Activated CD4-positive, CD25-positive, alpha-beta regulatory T cell treated with anti-CD3 and anti-CD28 coated beads, Interleukin-2, amount 50 U/mL, for 16 hours (primary cell): ENCODE measurements around the gene UBE2M.
A peak's percentile ranks its signal among the peaks of the same experiment; 100 is the strongest.

Experiments used
- DNase-seq: peaks from one replicate; pipeline ENCODE4 v3.0.0-alpha.2; 2020; ENCODE audit warnings: low read depth, low spot score

The UBE2M gene

GRCh38 chr19:58570770-58571574 is 12.6 kb upstream of the UBE2M start:
- no peak for DNase-seq

- DNase-seq: no peak
These were observed 11.7 kb upstream of the UBE2M start for GRCh38 chr19:58569943-58570670.

GRCh38 chr19:58569191-58569942 is 11.0 kb upstream of the UBE2M start:
- no peak for DNase-seq

- no peak for DNase-seq
These were observed 10.2 kb upstream of the UBE2M start for GRCh38 chr19:58568453-58569130.

- no peak for DNase-seq
These were observed 8.6 kb upstream of the UBE2M start for GRCh38 chr19:58566989-58567388.

GRCh38 chr19:58563823-58564222 is 5.4 kb upstream of the UBE2M start:
- DNase-seq: no peak

GRCh38 chr19:58563034-58563573 is 4.7 kb upstream of the UBE2M start:
- DNase-seq: no peak

GRCh38 chr19:58562122-58563033 is 4.0 kb upstream of the UBE2M start:
- DNase-seq: no peak

- DNase-seq: no peak
These were observed 3.1 kb upstream of the UBE2M start for GRCh38 chr19:58561373-58562121.

- DNase-seq: no peak
These were observed 2.5 kb upstream of the UBE2M start for GRCh38 chr19:58560921-58561320.

- no peak for DNase-seq
These were observed 1.8 kb upstream of the UBE2M start for GRCh38 chr19:58560007-58560887.

GRCh38 chr19:58559275-58560006 is 1.0 kb upstream of the UBE2M start:
- DNase-seq: no peak

GRCh38 chr19:58558623-58559274 is 338 bp upstream of the UBE2M start:
- peak; percentile 98 for DNase-seq

- no peak for DNase-seq
These were observed 968 bp downstream of the UBE2M start for GRCh38 chr19:58557221-58558065.

GRCh38 chr19:58556622-58557220 is 1.7 kb downstream of the UBE2M start:
- no peak for DNase-seq
